Smooth muscle cell (in vitro differentiated cells): ENCODE measurements around the gene NCS1. TPM values are rescaled to one million over a fixed set of nuclear protein-coding genes. Genes with fewer than 3 reads are reported as not detected.

Experiments used
- DNase-seq: peaks from one replicate; lab custom pipeline; 2025; ENCODE audit not compliant: unreplicated experiment; lab: John Stamatoyannopoulos, UW
- H2AFZ ChIP-seq: fragments of 200-600 bp; sonication (generic); 2 replicates; pipeline ENCODE4 v1.6.0; 2016; ENCODE audit warnings: antibody characterized with exemption, low read depth, mild to moderate bottlenecking
- H3F3A ChIP-seq: fragments of 200-600 bp; sonication (generic); 2 replicates; pipeline ENCODE4 v1.6.0; 2017; ENCODE audit warnings: antibody characterized with exemption, low read depth
- H3K27ac ChIP-seq: fragments of 200-600 bp; sonication (generic); 2 replicates; pipeline ENCODE4 v1.5.1; 2016; ENCODE audit warnings: low read depth, mild to moderate bottlenecking
- H3K27me3 ChIP-seq: fragments of 200-600 bp; sonication (generic); 2 replicates; pipeline ENCODE4 v1.6.1; 2016; ENCODE audit warnings: low read depth, mild to moderate bottlenecking
- H3K36me3 ChIP-seq: fragments of 200-600 bp; sonication (generic); 2 replicates; pipeline ENCODE4 v1.5.1; 2016; ENCODE audit warnings: low read depth
- H3K4me1 ChIP-seq: fragments of 200-600 bp; sonication (generic); 2 replicates; pipeline ENCODE4 v1.5.1; 2016; ENCODE audit warnings: low read depth
- H3K4me2 ChIP-seq: fragments of 200-600 bp; sonication (generic); 2 replicates; pipeline ENCODE4 v1.6.0; 2016; ENCODE audit warnings: mild to moderate bottlenecking
- H3K4me3 ChIP-seq: fragments of 200-600 bp; sonication (generic); 2 replicates; pipeline ENCODE4 v1.5.1; 2016; ENCODE audit warnings: mild to moderate bottlenecking
- H3K79me2 ChIP-seq: fragments of 200-600 bp; sonication (generic); 2 replicates; pipeline ENCODE4 v1.6.0; 2016; ENCODE audit warnings: low read depth, mild to moderate bottlenecking
- H3K9ac ChIP-seq: fragments of 200-600 bp; sonication (generic); 2 replicates; pipeline ENCODE4 v1.6.0; 2016; ENCODE audit warnings: low read depth
- H3K9me3 ChIP-seq: fragments of 200-600 bp; sonication (generic); replicated peaks from 2 replicates; pipeline ENCODE4 v1.5.1; 2016; ENCODE audit warnings: low read depth
- H4K20me1 ChIP-seq: fragments of 200-600 bp; sonication (generic); 2 replicates; pipeline ENCODE4 v1.6.0; 2016; ENCODE audit warnings: low read depth
- WGBS: methylation state at CpG from one replicate; pipeline ENCODE4 v1.1.7; 2016; ENCODE audit warnings: low lambda C conversion rate; 5-methylcytosine and 5-hydroxymethylcytosine counted together
- polyA plus RNA-seq: library from polyadenylated mRNA; unstranded; fragments of >200 nt; fragmentation: Nextera tagmentation; extraction: Ambion mirVana; gene quantifications from 2 replicates; pipeline ENCODE4 v1.2.1, GENCODE V29; 2016
- total RNA-seq: library from RNA; depleted of rRNA; stranded (reverse); fragments of >200 nt; gene quantifications from 2 replicates; pipeline ENCODE4 v1.2.3, GENCODE V29; 2014
- TF ChIP-seq, protein P1 (sequence below): fragments of 200-600 bp; sonication (generic); IDR thresholded peaks from 2 replicates; pipeline ENCODE4 v1.5.1; 2017; ENCODE audit warnings: borderline replicate concordance, mild to moderate bottlenecking, antibody characterized with exemption; ENCODE audit not compliant: insufficient read depth, poor library complexity, severe bottlenecking

The NCS1 gene
- total and polyA plus RNA-seq, 2 experiments from 2014 or later, result 28.0 to 59.3 TPM

DNA sequence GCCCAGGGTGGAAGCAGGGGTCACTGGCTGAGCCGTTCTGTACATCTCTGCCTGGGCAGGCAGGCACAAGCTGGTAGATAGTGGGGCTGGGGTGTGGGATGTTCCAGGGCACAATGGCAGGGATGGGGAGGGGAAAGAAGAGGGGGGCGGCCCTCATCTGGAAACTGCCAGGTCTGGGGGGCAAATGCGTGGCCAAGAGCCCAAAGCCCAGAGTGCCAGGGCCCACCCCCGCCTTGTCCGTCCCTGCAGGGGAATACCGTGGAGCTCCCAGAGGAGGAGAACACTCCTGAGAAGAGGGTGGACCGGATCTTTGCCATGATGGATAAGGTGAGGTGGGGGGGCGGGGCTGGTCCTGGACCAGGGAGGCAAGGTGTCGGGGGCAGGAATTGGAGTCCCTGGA, 50.6 kb downstream of the NCS1 start:
- 96% methylated on average over 7 of the region's 9 CpGs for WGBS
- Histone ChIP-seq H3K4me3 (no peak overlapping the region), H3K36me3 (peaks cover 8% of the 10 kb centered on the region), H3K27me3 (no peaks in the 10 kb centered on the region), H3F3A (no peaks in the 10 kb centered on the region), H3K4me2 (no peak overlapping the region), H3K9me3 (peaks cover 5% of the 10 kb centered on the region), H4K20me1 (peaks cover 29% of the 10 kb centered on the region), H3K9ac (no peak overlapping the region), H3K27ac (no peak overlapping the region), H2AFZ (no peak overlapping the region), H3K79me2 (no peaks in the 10 kb centered on the region), H3K4me1 (no peaks in the 10 kb centered on the region)
- TF ChIP-seq, protein P1, sequence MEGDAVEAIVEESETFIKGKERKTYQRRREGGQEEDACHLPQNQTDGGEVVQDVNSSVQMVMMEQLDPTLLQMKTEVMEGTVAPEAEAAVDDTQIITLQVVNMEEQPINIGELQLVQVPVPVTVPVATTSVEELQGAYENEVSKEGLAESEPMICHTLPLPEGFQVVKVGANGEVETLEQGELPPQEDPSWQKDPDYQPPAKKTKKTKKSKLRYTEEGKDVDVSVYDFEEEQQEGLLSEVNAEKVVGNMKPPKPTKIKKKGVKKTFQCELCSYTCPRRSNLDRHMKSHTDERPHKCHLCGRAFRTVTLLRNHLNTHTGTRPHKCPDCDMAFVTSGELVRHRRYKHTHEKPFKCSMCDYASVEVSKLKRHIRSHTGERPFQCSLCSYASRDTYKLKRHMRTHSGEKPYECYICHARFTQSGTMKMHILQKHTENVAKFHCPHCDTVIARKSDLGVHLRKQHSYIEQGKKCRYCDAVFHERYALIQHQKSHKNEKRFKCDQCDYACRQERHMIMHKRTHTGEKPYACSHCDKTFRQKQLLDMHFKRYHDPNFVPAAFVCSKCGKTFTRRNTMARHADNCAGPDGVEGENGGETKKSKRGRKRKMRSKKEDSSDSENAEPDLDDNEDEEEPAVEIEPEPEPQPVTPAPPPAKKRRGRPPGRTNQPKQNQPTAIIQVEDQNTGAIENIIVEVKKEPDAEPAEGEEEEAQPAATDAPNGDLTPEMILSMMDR, result no peak
- no peak for DNase-seq

DNA sequence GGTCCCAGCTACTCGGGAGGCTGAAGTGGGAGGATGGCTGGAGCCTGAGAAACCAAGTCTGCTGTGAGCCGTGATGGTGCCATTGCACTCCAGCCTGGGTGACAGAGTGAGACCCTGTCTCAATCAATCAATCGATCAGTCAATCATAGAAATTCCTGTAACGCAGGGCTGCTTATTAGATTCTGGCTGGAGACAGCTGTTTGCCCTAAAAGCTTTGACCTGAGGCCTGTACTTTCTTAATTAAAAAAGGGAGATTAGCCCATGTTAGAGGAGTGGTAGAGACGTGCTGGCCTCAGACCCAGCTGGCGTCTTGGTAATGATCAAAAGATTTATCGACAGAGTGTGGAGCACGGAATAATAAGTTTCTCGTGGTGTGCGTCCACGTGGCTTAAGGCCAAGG, 52.9 kb downstream of the NCS1 start:
- WGBS, result 98% methylated on average over 11 of the region's 11 CpGs
- no peaks in the 10 kb centered on the region for H3K79me2 ChIP-seq

DNA sequence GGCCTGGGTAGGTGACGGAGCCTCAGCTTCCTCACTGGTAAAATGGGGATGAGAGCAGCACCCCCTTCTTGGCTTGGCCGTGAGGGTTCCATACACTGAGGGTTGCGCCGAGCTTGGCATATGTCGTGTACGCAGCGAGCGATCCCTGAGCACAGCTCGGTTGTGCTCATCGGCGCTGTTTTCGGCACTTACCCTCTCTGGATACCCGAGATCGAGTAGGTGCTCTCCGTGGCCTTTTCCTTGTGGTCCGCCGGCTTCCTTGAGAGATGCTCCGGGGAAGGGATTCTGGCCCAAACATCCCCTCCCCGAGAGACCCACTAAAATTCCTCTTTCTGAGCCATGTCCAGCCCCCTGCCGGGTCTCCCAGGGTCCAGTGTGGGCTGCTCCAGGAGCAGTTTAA, 53.4 kb downstream of the NCS1 start:
- Histone ChIP-seq H3K36me3 (peaks cover 17% of the 10 kb centered on the region), H3K27ac (no peak overlapping the region)
- WGBS, result 97% methylated on average over 20 of the region's 20 CpGs

More for the DNA sequence above, 52.9 kb downstream of the NCS1 start:
- no peaks in the 10 kb centered on the region for H3K27me3 ChIP-seq
- H3K9ac ChIP-seq, result no peak overlapping the region
- peaks cover 10% of the 10 kb centered on the region for H3K9me3 ChIP-seq
- peaks cover 8% of the 10 kb centered on the region for H4K20me1 ChIP-seq
- no peak overlapping the region for H3K4me2 ChIP-seq
- no peak for DNase-seq
- H3K4me3 ChIP-seq, result no peak overlapping the region
- H3F3A ChIP-seq, result no peaks in the 10 kb centered on the region
- TF ChIP-seq, protein P1, result no peak
- H2AFZ ChIP-seq, result no peak overlapping the region
- H3K4me1 ChIP-seq, result no peaks in the 10 kb centered on the region
- H3K27ac ChIP-seq, result no peak overlapping the region
- H3K36me3 ChIP-seq, result peaks cover 17% of the 10 kb centered on the region

DNA sequence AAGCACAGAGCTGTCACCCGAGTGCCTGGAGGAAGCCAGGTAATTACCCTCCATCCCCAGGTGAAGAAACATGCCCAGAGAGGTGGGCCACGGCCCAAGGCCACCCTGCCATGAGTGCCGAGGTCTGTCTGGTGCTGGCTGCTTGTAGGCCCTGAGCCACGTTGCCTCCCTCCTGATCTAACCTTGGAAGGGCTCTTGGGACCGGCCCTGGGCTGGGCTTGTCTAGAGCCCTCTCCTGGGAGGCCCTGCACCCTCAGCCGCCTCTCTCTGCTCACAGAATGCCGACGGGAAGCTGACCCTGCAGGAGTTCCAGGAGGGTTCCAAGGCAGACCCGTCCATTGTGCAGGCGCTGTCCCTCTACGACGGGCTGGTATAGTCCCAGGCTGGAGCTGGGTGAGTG, 53.9 kb downstream of the NCS1 start:
- H3K27me3 ChIP-seq, result no peaks in the 10 kb centered on the region
- H3K36me3 ChIP-seq, result peaks cover 17% of the 10 kb centered on the region
- no peak for DNase-seq
- H3K79me2 ChIP-seq, result no peaks in the 10 kb centered on the region
- H3K9me3 ChIP-seq, result peaks cover 10% of the 10 kb centered on the region
- no peak overlapping the region for H3K27ac ChIP-seq
- H2AFZ ChIP-seq, result no peak overlapping the region
- no peaks in the 10 kb centered on the region for H3K4me1 ChIP-seq
- no peaks in the 10 kb centered on the region for H4K20me1 ChIP-seq
- TF ChIP-seq, protein P1, result no peak
- H3K9ac ChIP-seq, result no peak overlapping the region
- H3F3A ChIP-seq, result no peaks in the 10 kb centered on the region
- H3K4me3 ChIP-seq, result no peak overlapping the region
- no peak overlapping the region for H3K4me2 ChIP-seq
- WGBS, result 97% methylated on average over 12 of the region's 12 CpGs

More for the DNA sequence above, 53.4 kb downstream of the NCS1 start:
- no peaks in the 10 kb centered on the region for H3K4me1 ChIP-seq
- H3K79me2 ChIP-seq, result no peaks in the 10 kb centered on the region
- no peak overlapping the region for H3K4me2 ChIP-seq
- H4K20me1 ChIP-seq, result peaks cover 5% of the 10 kb centered on the region
- no peaks in the 10 kb centered on the region for H3F3A ChIP-seq
- H2AFZ ChIP-seq, result no peak overlapping the region
- TF ChIP-seq, protein P1, result no peak
- H3K9ac ChIP-seq, result no peak overlapping the region
- peaks cover 10% of the 10 kb centered on the region for H3K9me3 ChIP-seq
- H3K27me3 ChIP-seq, result no peaks in the 10 kb centered on the region
- no peak overlapping the region for H3K4me3 ChIP-seq
- DNase-seq, result no peak
